Duodenal mucosa (tissue), 2 donors: ENCODE results near the gene FOXR1.

ENCODE experiments used
- H3K27ac ChIP-seq: one replicate; pipeline ENCODE4 v1.7.0; 2013; ENCODE audit warnings: low read depth, low read length
- H3K27me3 ChIP-seq, 2 donors: one replicate each; pipeline ENCODE4 v1.7.0; 2013; ENCODE audit warnings: low read length in 2 of 2, control low read depth in 1 of 2; ENCODE audit not compliant: insufficient read depth in 2 of 2, control insufficient read depth in 1 of 2
- H3K36me3 ChIP-seq, 2 donors: one replicate each; pipeline ENCODE4 v1.7.0; 2013; ENCODE audit warnings: low read length in 2 of 2, control low read depth in 1 of 2; ENCODE audit not compliant: insufficient read depth in 2 of 2, control insufficient read depth in 1 of 2
- H3K4me1 ChIP-seq, 2 donors: one replicate each; pipeline ENCODE4 v1.7.0; 2013; ENCODE audit warnings: low read length in 2 of 2, control low read depth in 1 of 2; ENCODE audit not compliant: insufficient read depth in 2 of 2, control insufficient read depth in 1 of 2
- H3K4me3 ChIP-seq, 2 donors: one replicate each; pipeline ENCODE4 v1.7.0; 2013; ENCODE audit warnings: low read length in 2 of 2, low read depth in 1 of 2
- H3K9ac ChIP-seq, 2 donors: one replicate each; pipeline ENCODE4 v1.7.0; 2013; ENCODE audit warnings: low read length in 2 of 2, low read depth in 1 of 2
- H3K9me3 ChIP-seq, 2 donors: one replicate each; pipeline ENCODE4 v1.7.0; 2013; ENCODE audit warnings: low read length in 2 of 2, control low read depth in 1 of 2; ENCODE audit not compliant: control insufficient read depth in 1 of 2

FOXR1 gene

GRCh38 chr11:119025541-119025940 lies 54.0 kb downstream of the FOXR1 start:
- Histone ChIP-seq H3K4me3 (peak overlapping the region; percentile 89 to 93), H3K36me3 (peaks cover 12 to 42% of the 10 kb centered on the region in 2 donors), H3K9me3 (no peaks in the 10 kb centered on the region), H3K4me1 (peaks cover 65 to 82% of the 10 kb centered on the region in 2 donors), H3K27ac (no peak overlapping the region), H3K27me3 (no peaks in the 10 kb centered on the region), H3K9ac (peak overlapping the region; percentile 48 to 56)

- Histone ChIP-seq H3K27me3 (no peaks in the 10 kb centered on the region), H3K9me3 (no peaks in the 10 kb centered on the region), H3K4me3 (peak overlapping the region; percentile 89 to 93), H3K4me1 (peaks cover 62 to 77% of the 10 kb centered on the region in 2 donors), H3K9ac (peak overlapping the region; percentile 48 to 56), H3K27ac (no peak overlapping the region), H3K36me3 (peaks cover 12 to 42% of the 10 kb centered on the region in 2 donors)
Measured at GRCh38 chr11:119025978-119026766, 54.6 kb downstream of the FOXR1 start.

GRCh38 chr11:119026970-119027369 lies 55.4 kb downstream of the FOXR1 start:
- H3K4me1 ChIP-seq, result peaks cover 54 to 69% of the 10 kb centered on the region in 2 donors
- H3K9me3 ChIP-seq, result no peaks in the 10 kb centered on the region
- H3K4me3 ChIP-seq, result peak overlapping the region; percentile 89 to 93
- peaks cover 12 to 42% of the 10 kb centered on the region in 2 donors for H3K36me3 ChIP-seq
- H3K27ac ChIP-seq, result peak overlapping the region; percentile 11
- no peaks in the 10 kb centered on the region for H3K27me3 ChIP-seq
- peak overlapping the region; percentile 60 to 84 for H3K9ac ChIP-seq

GRCh38 chr11:119027561-119028345 lies 56.2 kb downstream of the FOXR1 start:
- Histone ChIP-seq H3K9me3 (no peaks in the 10 kb centered on the region), H3K4me1 (peaks cover 54 to 69% of the 10 kb centered on the region in 2 donors), H3K27ac (peak overlapping the region; percentile 17), H3K9ac (peak overlapping the region; percentile 84 to 92), H3K36me3 (peaks cover 12 to 42% of the 10 kb centered on the region in 2 donors), H3K27me3 (no peaks in the 10 kb centered on the region), H3K4me3 (peak overlapping the region; percentile 89 to 93)

GRCh38 chr11:119028346-119029068 lies 56.9 kb downstream of the FOXR1 start:
- Histone ChIP-seq H3K9me3 (no peaks in the 10 kb centered on the region), H3K4me3 (peak overlapping the region; percentile 89 to 93), H3K36me3 (peaks cover 8 to 35% of the 10 kb centered on the region in 2 donors), H3K27me3 (no peaks in the 10 kb centered on the region), H3K9ac (peak overlapping the region; percentile 84 to 92), H3K27ac (peak overlapping the region; percentile 65), H3K4me1 (peaks cover 49 to 63% of the 10 kb centered on the region in 2 donors)

DNA sequence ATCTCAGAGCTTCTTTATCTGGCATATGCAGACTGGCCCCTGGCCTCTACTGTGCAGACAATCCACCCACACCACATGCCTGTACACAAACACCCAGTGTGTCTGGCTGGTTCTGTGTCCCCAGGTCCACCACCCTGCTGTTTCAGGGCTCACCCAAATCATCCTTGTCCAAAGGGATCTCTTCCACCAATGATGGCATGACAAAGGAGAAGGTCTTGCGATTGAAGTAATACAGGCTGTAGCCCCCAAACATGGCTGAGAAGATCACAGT lies 57.4 kb downstream of the FOXR1 start:
- H3K9me3 ChIP-seq, result no peaks in the 10 kb centered on the region
- peak overlapping the region; percentile 89 to 93 for H3K4me3 ChIP-seq
- H3K36me3 ChIP-seq, result peaks cover 5 to 30% of the 10 kb centered on the region in 2 donors
- peaks cover 44 to 58% of the 10 kb centered on the region in 2 donors for H3K4me1 ChIP-seq
- no peaks in the 10 kb centered on the region for H3K27me3 ChIP-seq
- peak overlapping the region; percentile 65 for H3K27ac ChIP-seq
- H3K9ac ChIP-seq, result peak overlapping the region; percentile 84 to 92

DNA sequence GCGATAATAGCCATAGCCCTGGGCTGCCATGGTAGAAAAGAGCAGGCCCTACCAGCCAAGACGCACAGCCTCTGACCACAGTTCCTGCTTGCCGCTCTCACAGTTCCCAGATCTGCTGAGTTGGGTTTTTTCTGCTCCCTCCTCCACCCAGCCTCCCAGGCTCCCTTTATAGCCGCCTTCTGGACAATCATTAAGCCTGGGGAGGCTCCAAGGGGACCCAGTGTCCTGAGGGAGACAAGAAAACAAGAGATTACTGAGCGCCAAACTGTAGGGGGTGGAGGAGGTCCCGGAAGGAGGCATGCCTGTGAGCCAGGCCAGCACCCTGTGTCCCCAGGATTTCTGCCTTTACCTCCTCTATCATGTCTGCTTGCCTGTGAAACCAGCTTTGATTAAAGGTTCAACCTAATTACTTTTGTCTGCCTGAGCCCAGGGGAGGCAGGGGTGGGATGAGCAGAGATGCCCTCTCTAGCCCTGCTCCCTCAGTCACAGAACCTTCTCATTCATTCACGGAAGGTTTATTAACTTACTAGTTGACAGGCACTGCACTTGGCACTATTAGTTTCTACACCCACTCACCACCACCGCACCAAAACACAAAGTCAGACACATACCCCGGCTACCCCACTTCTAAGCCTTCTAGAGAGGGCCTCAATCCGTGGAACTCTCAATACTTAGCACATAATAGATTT lies 57.9 kb downstream of the FOXR1 start:
- peaks cover 4 to 25% of the 10 kb centered on the region in 2 donors for H3K36me3 ChIP-seq
- peak overlapping the region; percentile 89 to 93 for H3K4me3 ChIP-seq
- no peaks in the 10 kb centered on the region for H3K9me3 ChIP-seq
- peak overlapping the region; percentile 84 to 92 for H3K9ac ChIP-seq
- peaks cover 40 to 53% of the 10 kb centered on the region in 2 donors for H3K4me1 ChIP-seq
- no peaks in the 10 kb centered on the region for H3K27me3 ChIP-seq
- H3K27ac ChIP-seq, result peak overlapping the region; percentile 66

DNA sequence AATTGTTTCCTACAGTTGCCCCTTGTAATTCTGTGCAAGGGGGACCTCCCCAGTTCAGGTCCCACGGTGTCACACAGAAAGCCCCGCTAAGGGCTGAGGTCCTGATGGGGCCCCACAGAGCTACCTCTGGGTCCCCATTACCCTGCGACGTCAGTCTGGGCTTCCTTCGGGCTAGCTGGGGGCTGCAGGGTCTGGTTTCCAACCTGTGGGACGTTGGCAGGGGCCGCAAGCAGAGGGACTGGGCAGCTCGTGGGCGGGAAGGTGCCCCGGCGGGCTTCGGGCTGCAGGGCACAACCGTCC lies 58.4 kb downstream of the FOXR1 start:
- H3K9ac ChIP-seq, result peak overlapping the region; percentile 84 to 92
- H3K27ac ChIP-seq, result peak overlapping the region; percentile 66
- no peaks in the 10 kb centered on the region for H3K27me3 ChIP-seq
- H3K4me3 ChIP-seq, result peak overlapping the region; percentile 89 to 93
- H3K9me3 ChIP-seq, result no peaks in the 10 kb centered on the region
- H3K4me1 ChIP-seq, result peaks cover 35 to 48% of the 10 kb centered on the region in 2 donors
- peaks cover under 1 to 20% of the 10 kb centered on the region in 2 donors for H3K36me3 ChIP-seq

- no peaks in the 10 kb centered on the region for H3K9me3 ChIP-seq
- peak within 1 kb of the TSS; percentile 82 for H3K27ac ChIP-seq
- peak within 1 kb of the TSS; percentile 89 to 93 for H3K4me3 ChIP-seq
- peak within 1 kb of the TSS; percentile 84 to 92 for H3K9ac ChIP-seq
- no peaks in the 10 kb centered on the region for H3K27me3 ChIP-seq
- peaks cover 0 to 16% of the 10 kb centered on the region in 2 donors for H3K36me3 ChIP-seq
- peaks cover 30 to 43% of the 10 kb centered on the region in 2 donors for H3K4me1 ChIP-seq
Measured at GRCh38 chr11:119030329-119031047, 58.9 kb downstream of the FOXR1 start, which contains the start of gene SLC37A4. SLC37A4 (minus strand) TSS chr11:119030877.
